SK-N-MC (cell line): ENCODE data around the gene USP10.

Source experiments
- EZH2 ChIP-seq: fragments of 200-600 bp; sonication (generic); IDR thresholded peaks from one replicate; pipeline ENCODE4 v1.6.1; 2017; ENCODE audit warnings: antibody characterized with exemption
- FOXP2 ChIP-seq: optimal IDR thresholded peaks from 2 replicates; pipeline ENCODE3; 2011; ENCODE audit warnings: mild to moderate bottlenecking, moderate library complexity; ENCODE audit not compliant: insufficient read depth; ENCODE audit errors: extremely low read length, control extremely low read depth
- POLR2AphosphoS5 ChIP-seq: IDR thresholded peaks from 2 replicates; pipeline ENCODE4 v1.6.1; 2012; ENCODE audit warnings: mild to moderate bottlenecking, low read depth, low read length, borderline replicate concordance

DNA sequence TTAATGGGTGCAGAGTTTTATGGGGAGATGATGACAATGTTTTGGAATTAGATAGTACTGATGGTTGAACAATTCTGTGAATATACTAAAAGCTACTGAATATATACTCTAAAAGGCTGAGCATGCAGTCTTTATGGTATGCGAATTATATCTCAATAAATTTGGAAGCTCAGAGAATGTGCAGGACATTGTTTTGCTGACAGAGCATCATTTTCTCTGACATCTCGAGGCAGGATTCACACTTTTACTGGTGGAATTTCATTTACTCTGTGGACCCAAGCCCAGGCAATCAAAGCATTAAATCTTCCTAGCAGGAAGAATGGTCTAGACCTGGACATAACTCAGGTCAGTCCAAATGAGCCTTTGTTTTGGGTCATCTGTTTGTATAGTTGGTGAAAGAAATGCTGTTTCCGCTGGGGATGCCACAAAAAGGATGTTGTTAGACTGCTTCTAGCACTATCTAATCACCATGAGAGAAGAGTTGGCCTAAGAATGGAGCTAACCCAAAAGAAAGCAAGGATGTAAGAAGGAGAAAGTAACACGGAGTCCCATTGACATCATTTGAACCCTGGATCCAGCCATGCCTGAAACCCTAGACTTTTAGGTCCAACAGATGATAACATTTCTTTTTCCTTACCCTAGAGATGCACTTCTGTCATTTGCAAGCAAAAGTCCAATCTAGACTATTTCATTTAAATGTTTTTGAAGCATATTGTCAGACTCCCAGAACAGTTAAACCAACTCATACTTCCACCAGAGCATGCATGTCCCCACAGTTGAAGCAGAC, 18.8 kb upstream of the USP10 start:
- TF ChIP-seq POLR2AphosphoS5 = no peak
- TF ChIP-seq FOXP2 = no peak
- no peak for TF ChIP-seq EZH2
